Epithelial cell of esophagus (primary cell): Measurements from ENCODE around the gene EPSTI1.

ENCODE experiments used
- DNase-seq: peaks from one replicate; pipeline ENCODE4 v3.0.0; 2010; ENCODE audit warnings: low read depth
- H3K4me3 ChIP-seq: 2 replicates; pipeline ENCODE4 v1.5.1; 2011; ENCODE audit warnings: mild to moderate bottlenecking, low read length, control low read depth
- TF ChIP-seq, protein P1 (sequence below): IDR thresholded peaks from 2 replicates; pipeline ENCODE4 v1.5.1; 2011; ENCODE audit warnings: low read depth, mild to moderate bottlenecking, low read length, control low read depth, inconsistent platforms; ENCODE audit not compliant: insufficient read depth; ENCODE audit errors: missing control alignments

Gene EPSTI1

DNA sequence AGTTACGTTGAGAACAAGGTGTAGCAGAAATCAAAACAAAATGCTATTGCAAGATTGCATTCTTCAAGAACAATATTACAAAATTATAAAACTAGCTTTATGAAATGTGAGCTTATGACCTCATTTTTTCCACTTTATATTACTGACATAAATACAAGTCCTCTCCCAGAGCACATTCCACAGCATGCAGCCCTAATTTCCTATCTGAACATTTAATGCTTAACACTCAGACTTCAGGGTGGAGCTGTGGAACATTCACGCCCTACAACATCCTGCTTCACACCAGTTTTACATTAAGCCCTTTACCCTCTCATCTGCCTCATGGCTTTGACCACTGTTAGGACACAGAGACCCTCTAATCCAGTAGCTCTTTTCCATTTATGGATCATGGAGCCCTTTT lies 65.5 kb downstream of the EPSTI1 start:
- H3K4me3 ChIP-seq: no peak overlapping the region
- TF ChIP-seq, protein P1, sequence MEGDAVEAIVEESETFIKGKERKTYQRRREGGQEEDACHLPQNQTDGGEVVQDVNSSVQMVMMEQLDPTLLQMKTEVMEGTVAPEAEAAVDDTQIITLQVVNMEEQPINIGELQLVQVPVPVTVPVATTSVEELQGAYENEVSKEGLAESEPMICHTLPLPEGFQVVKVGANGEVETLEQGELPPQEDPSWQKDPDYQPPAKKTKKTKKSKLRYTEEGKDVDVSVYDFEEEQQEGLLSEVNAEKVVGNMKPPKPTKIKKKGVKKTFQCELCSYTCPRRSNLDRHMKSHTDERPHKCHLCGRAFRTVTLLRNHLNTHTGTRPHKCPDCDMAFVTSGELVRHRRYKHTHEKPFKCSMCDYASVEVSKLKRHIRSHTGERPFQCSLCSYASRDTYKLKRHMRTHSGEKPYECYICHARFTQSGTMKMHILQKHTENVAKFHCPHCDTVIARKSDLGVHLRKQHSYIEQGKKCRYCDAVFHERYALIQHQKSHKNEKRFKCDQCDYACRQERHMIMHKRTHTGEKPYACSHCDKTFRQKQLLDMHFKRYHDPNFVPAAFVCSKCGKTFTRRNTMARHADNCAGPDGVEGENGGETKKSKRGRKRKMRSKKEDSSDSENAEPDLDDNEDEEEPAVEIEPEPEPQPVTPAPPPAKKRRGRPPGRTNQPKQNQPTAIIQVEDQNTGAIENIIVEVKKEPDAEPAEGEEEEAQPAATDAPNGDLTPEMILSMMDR: no peak
- DNase-seq: no peak

DNA sequence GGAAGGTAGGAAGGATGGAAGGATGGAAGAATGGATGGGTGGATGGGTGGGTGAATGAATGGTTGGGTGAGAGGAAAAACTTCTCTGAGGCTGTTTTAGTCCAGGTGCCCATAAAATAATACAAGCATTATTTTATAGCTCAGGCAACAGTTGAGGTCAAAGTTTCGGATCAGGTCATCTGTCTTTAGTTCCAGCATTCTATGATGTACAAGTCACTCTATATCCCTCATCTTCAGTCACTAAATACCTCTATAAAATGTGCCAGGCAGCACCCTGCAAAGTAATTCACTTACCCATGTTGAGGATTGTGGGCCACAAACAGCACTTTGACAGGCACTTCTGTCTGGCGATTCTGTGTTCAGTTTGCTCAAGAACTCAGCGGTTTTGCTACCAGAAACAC lies 66.0 kb downstream of the EPSTI1 start:
- H3K4me3 ChIP-seq: no peak overlapping the region
- no peak for DNase-seq
- TF ChIP-seq, protein P1: no peak

DNA sequence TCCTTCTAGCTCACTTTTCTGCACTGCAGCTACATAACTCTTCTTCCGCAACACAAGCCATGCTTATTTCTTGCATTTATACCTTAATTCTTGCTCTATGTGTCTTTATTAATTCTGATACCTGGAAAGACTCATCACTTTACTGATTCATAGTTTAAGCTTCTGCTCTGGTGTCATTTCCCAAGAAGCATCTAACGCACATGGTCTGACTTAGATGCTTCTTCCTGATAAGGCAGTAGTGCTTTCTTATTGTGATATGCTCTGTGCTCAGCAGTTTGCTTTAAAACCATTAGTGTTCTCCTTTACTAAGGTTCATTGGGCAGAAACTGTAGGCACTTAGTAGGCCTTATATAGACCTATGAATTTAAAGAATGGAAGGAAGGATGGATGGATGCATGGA lies 66.4 kb downstream of the EPSTI1 start:
- TF ChIP-seq, protein P1: no peak
- no peak for DNase-seq
- no peak overlapping the region for H3K4me3 ChIP-seq

DNA sequence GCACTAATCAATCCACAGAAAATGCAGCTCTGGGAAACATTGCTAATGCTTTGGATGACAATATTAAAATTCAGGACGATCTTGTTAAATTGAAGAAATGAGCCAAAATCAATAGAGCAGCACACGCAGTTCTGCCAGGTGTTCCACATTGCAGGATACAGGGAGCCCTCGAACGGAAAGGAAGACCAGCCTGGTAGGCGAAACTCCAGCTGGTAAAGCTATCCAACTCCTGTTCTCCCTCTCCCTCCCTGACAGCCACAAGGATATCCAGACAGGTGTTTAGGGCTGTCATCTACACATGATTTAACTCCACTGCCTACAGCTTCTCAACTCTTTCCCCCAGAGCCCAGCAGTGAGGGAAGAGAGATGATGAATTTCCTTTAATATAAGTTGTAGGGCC lies 67.7 kb downstream of the EPSTI1 start:
- TF ChIP-seq, protein P1: no peak
- H3K4me3 ChIP-seq: no peak overlapping the region
- DNase-seq: no peak

DNA sequence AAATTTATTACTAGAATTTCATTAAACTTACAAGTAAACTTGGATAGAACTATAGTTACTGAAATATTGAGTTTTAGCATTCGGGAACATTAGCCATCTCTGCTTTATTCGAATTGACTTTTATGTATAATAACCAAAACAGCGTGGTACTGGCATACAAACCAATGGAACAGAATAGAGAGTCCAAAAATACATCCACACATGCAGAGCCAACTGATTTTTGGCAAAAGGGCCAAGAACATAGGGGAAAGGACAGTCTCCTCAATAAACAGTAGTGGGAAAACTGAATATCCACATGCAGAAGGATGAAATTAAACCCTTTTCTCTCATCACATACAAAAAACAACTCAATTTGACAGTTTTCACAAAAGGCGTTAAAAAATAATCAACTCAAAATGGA lies 84.3 kb downstream of the EPSTI1 start:
- TF ChIP-seq, protein P1: no peak
- DNase-seq: no peak
- no peak overlapping the region for H3K4me3 ChIP-seq

DNA sequence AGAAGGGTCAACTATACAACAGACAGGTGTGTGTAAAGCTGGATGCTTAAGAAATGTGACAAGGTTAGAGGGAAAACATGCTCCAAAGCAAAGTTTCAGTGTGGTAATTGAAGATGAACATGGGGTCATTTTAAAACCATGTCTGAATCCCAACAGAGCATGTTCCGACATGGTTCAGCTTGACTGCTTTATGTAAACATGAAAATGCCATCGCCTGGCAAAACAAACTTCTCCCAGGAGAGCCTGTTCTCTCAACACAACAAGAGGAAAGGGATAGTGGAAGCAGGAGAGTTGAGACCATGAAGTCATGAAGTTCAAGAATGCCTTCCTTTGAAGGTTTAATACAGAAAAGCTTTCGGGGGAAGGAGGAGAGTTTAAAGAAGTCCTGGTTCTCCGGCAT lies 85.8 kb downstream of the EPSTI1 start:
- TF ChIP-seq, protein P1: no peak

DNA sequence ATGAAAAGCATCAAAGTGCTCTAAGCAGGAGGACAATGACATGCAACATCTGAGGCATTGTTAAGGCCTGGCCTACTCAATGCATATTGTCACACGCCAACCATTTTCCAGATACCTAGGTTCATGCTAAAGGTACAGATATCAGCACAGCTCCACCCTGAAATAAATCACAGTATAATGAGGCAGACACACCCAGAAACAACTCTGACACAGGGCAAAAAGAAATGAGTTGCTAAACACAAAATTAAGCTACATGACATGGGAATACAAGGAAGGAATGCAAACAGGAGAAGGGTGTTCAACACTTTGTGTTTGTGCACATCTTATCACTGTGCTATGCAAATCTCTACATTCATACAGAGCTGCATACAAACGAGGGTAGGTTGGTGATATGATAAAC lies 86.5 kb downstream of the EPSTI1 start:
- H3K4me3 ChIP-seq: no peak overlapping the region
- TF ChIP-seq, protein P1: no peak
- no peak for DNase-seq

More for the DNA sequence above, 85.8 kb downstream of the EPSTI1 start:
- peak; percentile 69 for DNase-seq
- H3K4me3 ChIP-seq: no peak overlapping the region
